Pancreas (tissue), 10 donors: ENCODE data around the gene SAMHD1. TPM values are rescaled to one million over a fixed set of nuclear protein-coding genes. Genes with fewer than 3 reads are reported as not detected.

Source experiments
- ATAC-seq, 4 donors: fragments of 200-7000 bp; cut with Tn5 transposase; one replicate each; pipeline versions ENCODE4 v1.8.0 to v1.9.1; 2020; ENCODE audit warnings: mild to moderate bottlenecking in 4 of 4, moderate library complexity in 4 of 4
- DNase-seq, 6 donors: peaks; one replicate each; pipeline ENCODE4 v3.0.0-alpha.2; 2020
- FAIRE-seq: peaks from 2 replicates; lab custom pipeline; 2012; peaks lifted over from hg19 to GRCh38; lab: Jason Lieb, UNC
- H3K27ac ChIP-seq, 4 donors: fragments of 200-600 bp; sonication (generic); 1 replicate in 3 of 4; 2 replicates in 1 of 4; pipeline versions ENCODE4 v1.5.0 to v1.8.0; 2020
- H3K27me3 ChIP-seq, 4 donors: fragments of 200-600 bp; one replicate each; pipeline ENCODE4 v1.8.0; 2021
- H3K36me3 ChIP-seq, 3 donors: fragments of 200-600 bp; sonication (generic) in 1 of 3; one replicate each; pipeline versions ENCODE4 v1.5.0 to v1.8.0; 2020 to 2021
- H3K4me1 ChIP-seq, 3 donors: fragments of 200-600 bp; one replicate each; pipeline ENCODE4 v1.8.0; 2021
- H3K4me3 ChIP-seq, 4 donors: fragments of 200-600 bp; sonication (generic) in 2 of 4; one replicate each; pipeline versions ENCODE4 v1.5.0 to v1.8.0; 2020 to 2021
- H3K9me3 ChIP-seq, 4 donors: fragments of 200-600 bp; one replicate each; pipeline ENCODE4 v1.8.0; 2021
- CTCF ChIP-seq, 4 donors: fragments of 200-600 bp; sonication (generic) in 3 of 4; IDR thresholded peaks; one replicate each; pipeline versions ENCODE4 v1.5.0 to v1.8.0; 2021; ENCODE audit warnings: antibody characterized with exemption in 4 of 4
- WGBS, 2 donors: extraction: QIAGEN DNeasy Blood & Tissue Kit; methylation state at CpG; one replicate each; pipeline ENCODE4 v1.1.7; 2013; 5-methylcytosine and 5-hydroxymethylcytosine counted together
- intact Hi-C, 3 donors: fragments of 100-400 bp; cut with DNase I; formaldehyde crosslinking; loops; one replicate each; pipeline versions ENCODE4 v1.11.1 to v1.14.2; 2022
- polyA plus RNA-seq, 2 donors: library from polyadenylated mRNA; stranded (reverse); fragments of 200-250 nt; gene quantifications; one replicate each; pipeline ENCODE4 v1.2.3, GENCODE V29; 2013
- total RNA-seq, 6 donors: library from RNA; stranded (reverse); fragmentation: NEBNext Ultra II Directional in 4 of 6; extraction: Animal tissue kit (Norgen Biotek cat#: 25700) in 4 of 6; gene quantifications; one replicate each; pipeline versions ENCODE4 v1.2.1 to v1.2.4, GENCODE V29; 2021 to 2023
- donor health status: healthy with polysubstance abuse.
- donor health status: DM: no; HTN: no; CAD: no; lungs with moderate emphysema.
- donor health status: DM: no; HTN: no; CAD: no.
- donor health status: control.
- donor health status: control.
- donor health status: Bipolar disorder and iron deficiency.
- donor health status: DM: yes; HTN: yes; CAD: no.
- donor health status: DM: no; HTN: no; CAD: no.
- donor health status: DM: no; HTN: no; CAD: no.
- donor health status: DM: yes; HTN: yes; CAD: no.

Gene SAMHD1
- total and polyA plus RNA-seq, 8 donors = 23.3 to 90.7 (median 49.0) TPM

- DNase-seq (no peak), ATAC-seq (no peak), FAIRE-seq (no peak)
- Histone ChIP-seq H3K9me3 (no peaks in the 10 kb centered on the region), H3K27ac (peak overlapping the region; percentile 42 to 86 (median 73)), H3K36me3 (no peaks in the 10 kb centered on the region), H3K27me3 (no peaks in the 10 kb centered on the region), H3K4me3 (no peak overlapping the region), H3K4me1 (peaks cover 12 to 37% (median 24%) of the 10 kb centered on the region in 3 donors)
- 51 to 74% methylated on average over 3 of the region's 3 CpGs for WGBS, 2 donors
- intact Hi-C loops = no loop called here
- no peak for TF ChIP-seq CTCF (IDR thresholded peaks at IDR 0.05)
Measured at GRCh38 chr20:36956016-36956415, 4.5 kb upstream of the SAMHD1 start.

DNA sequence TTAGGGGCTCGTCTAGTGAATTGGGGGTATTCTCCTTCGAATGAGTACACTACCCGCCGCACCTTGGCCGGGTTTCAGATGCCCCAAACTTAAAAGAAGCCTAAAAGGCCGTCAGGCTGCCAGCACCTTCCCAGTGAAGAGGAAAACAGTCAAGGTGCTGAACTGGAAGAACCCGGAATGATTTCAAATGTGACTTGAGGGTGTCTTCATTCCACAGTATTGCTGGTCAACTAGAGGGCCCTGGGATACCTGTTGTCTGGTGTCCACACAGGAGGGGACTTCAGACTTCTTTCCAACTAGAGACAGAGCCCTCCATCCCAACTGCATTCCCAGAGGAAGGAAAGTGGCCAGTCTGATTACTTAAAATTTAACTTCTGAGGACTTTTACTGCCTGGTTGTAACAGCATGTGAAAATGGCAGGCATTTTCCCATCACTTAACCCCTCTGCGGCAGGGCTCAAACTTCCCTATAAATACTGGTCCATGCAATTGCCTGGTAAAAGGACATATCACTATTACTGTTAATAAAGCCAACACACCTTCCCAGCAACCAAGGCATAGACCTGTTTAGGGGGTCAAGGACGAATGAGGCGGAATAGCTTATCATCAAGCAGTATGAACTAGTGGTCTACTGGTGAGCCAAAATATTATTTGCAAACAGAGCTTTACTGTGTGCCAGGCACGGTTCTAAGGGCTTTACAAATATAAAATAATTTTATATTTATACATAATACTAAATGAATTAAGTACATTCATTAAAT, 651 bp upstream of the SAMHD1 start:
- no peaks in the 10 kb centered on the region for H3K27me3 ChIP-seq
- FAIRE-seq (no peak), DNase-seq (peak in 3 of 6 donors; percentile 54 to 63 (median 55)), ATAC-seq (peak; percentile 21 to 35 (median 26))
- peaks cover 12 to 52% (median 24%) of the 10 kb centered on the region in 3 donors for H3K4me1 ChIP-seq
- intact Hi-C loops = no loop called here
- 10 to 12% methylated on average over 11 of the region's 11 CpGs for WGBS, 2 donors
- no peaks in the 10 kb centered on the region for H3K36me3 ChIP-seq
- peak overlapping the region; percentile 71 to 89 (median 82) for H3K27ac ChIP-seq
- H3K4me3 ChIP-seq = peak overlapping the region; percentile 66 to 99 (median 92)
- H3K9me3 ChIP-seq = no peaks in the 10 kb centered on the region
- TF ChIP-seq CTCF (IDR thresholded peaks at IDR 0.05) = no peak

GRCh38 chr20:36950414-36951197, 902 bp downstream of the SAMHD1 start:
- peak in 3 of 6 donors; percentile 23 to 52 (median 28) for DNase-seq
- H3K4me3 ChIP-seq = peak overlapping the region; percentile 66 to 99 (median 92)
- ATAC-seq = no peak
- H3K36me3 ChIP-seq = peaks cover 0 to 2% (median 0%) of the 10 kb centered on the region in 3 donors
- FAIRE-seq = no peak
- H3K27ac ChIP-seq = peak overlapping the region; percentile 71 to 89 (median 82)
- no peak for TF ChIP-seq CTCF (IDR thresholded peaks at IDR 0.05)
- intact Hi-C loops = no loop called here
- WGBS, 2 donors = 3% methylated on average over 24 of the region's 24 CpGs
- H3K9me3 ChIP-seq = no peaks in the 10 kb centered on the region
- no peaks in the 10 kb centered on the region for H3K27me3 ChIP-seq
- H3K4me1 ChIP-seq = peaks cover 12 to 57% (median 20%) of the 10 kb centered on the region in 3 donors

- no peaks in the 10 kb centered on the region for H3K27me3 ChIP-seq
- ATAC-seq = peak in 3 of 4 donors; percentile 3 to 18 (median 11)
- H3K36me3 ChIP-seq = peaks cover 0 to 12% (median 0%) of the 10 kb centered on the region in 3 donors
- TF ChIP-seq CTCF (IDR thresholded peaks at IDR 0.05) = no peak
- intact Hi-C loops = no loop called here
- FAIRE-seq = peak; percentile 17
- 10 to 13% methylated on average over 1 of the region's 1 CpG for WGBS, 2 donors
- peak overlapping the region in 3 of 4 donors; percentile 17 to 71 (median 37) for H3K27ac ChIP-seq
- no peak overlapping the region for H3K4me3 ChIP-seq
- no peaks in the 10 kb centered on the region for H3K9me3 ChIP-seq
- no peak for DNase-seq
- H3K4me1 ChIP-seq = peaks cover 20 to 75% (median 47%) of the 10 kb centered on the region in 3 donors
Measured at GRCh38 chr20:36941401-36941835, 10.1 kb downstream of the SAMHD1 start.
